ENCODE measurements around the gene ELMO1.

The ELMO1 gene, protein sequence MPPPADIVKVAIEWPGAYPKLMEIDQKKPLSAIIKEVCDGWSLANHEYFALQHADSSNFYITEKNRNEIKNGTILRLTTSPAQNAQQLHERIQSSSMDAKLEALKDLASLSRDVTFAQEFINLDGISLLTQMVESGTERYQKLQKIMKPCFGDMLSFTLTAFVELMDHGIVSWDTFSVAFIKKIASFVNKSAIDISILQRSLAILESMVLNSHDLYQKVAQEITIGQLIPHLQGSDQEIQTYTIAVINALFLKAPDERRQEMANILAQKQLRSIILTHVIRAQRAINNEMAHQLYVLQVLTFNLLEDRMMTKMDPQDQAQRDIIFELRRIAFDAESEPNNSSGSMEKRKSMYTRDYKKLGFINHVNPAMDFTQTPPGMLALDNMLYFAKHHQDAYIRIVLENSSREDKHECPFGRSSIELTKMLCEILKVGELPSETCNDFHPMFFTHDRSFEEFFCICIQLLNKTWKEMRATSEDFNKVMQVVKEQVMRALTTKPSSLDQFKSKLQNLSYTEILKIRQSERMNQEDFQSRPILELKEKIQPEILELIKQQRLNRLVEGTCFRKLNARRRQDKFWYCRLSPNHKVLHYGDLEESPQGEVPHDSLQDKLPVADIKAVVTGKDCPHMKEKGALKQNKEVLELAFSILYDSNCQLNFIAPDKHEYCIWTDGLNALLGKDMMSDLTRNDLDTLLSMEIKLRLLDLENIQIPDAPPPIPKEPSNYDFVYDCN

DNA sequence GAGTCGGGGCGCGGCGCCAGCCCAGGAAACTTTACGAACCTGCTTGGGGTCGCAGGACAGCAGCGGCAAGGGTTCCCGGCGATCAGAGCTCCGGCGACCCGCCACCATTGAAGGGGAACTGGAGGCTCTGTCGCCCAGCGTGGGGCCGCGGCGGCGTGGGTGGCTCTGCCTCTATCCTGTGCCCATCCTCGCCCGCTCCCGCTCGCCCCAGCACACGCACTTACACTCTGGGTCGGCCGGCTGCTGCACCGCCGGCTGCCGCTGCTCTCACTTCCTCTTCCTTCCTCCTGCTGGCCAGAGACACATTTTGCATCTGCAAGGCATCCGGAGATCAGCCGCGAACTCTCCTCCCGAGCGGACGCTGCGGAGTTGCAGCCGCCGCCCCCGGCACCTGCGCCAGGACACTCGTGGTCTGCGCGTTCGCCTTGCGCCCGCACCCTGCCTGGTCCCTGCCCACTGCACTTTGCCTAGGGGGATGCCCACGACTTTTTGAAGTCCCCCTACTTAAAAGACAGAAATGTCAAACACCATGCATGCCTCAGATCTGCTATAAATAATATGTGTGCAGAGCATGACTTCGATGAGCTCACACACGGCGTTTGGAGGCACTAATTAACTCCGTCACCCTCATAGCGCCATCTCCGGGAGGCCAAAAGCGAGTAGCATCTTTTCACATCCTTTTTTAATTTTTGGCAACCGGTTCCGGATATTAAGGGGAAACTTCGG, at the start of gene ELMO1:
Gene ELMO1 (minus strand): TSS at position 229 of the 726 bp plus-strand sequence. CDS start 106,174 bp downstream, outside the sequence.
- peak within 1 kb of the TSS; percentile 3 for H3K9ac ChIP-seq (ENCODE audit: low read length)
- H3K27me3 ChIP-seq (ENCODE audit: control insufficient read depth in 1 of 2, insufficient read depth in 2 of 2, low read length in 2 of 2): peaks cover 0 to 18% of the 10 kb centered on the region in 2 donors
- H3K36me3 ChIP-seq (ENCODE audit: insufficient read depth, low read length): no peaks in the 10 kb centered on the region
- no peaks in the 10 kb centered on the region for H3K9me3 ChIP-seq (ENCODE audit: low read length)
- peak within 1 kb of the TSS; percentile 53 to 58 for H3K4me3 ChIP-seq (ENCODE audit: low read depth in 1 of 2, low read length in 2 of 2)
- no peaks in the 10 kb centered on the region for H3K4me1 ChIP-seq (ENCODE audit: insufficient read depth, low read length)
- peak within 1 kb of the TSS; percentile 57 for H3K27ac ChIP-seq (ENCODE audit: low read depth, low read length)

- no peaks in the 10 kb centered on the region for H3K36me3 ChIP-seq (ENCODE audit: insufficient read depth, low read length)
- H3K4me1 ChIP-seq (ENCODE audit: insufficient read depth, low read length): no peaks in the 10 kb centered on the region
- H3K9ac ChIP-seq (ENCODE audit: low read length): no peak overlapping the region
- H3K27me3 ChIP-seq (ENCODE audit: control insufficient read depth in 1 of 2, insufficient read depth in 2 of 2, low read length in 2 of 2): no peaks in the 10 kb centered on the region
- no peak overlapping the region for H3K27ac ChIP-seq (ENCODE audit: low read depth, low read length)
- H3K4me3 ChIP-seq (ENCODE audit: low read depth in 1 of 2, low read length in 2 of 2): no peak overlapping the region
- no peaks in the 10 kb centered on the region for H3K9me3 ChIP-seq (ENCODE audit: low read length)
Observed at GRCh38 chr7:37497576-37497975, 48.9 kb upstream of the ELMO1 start.

DNA sequence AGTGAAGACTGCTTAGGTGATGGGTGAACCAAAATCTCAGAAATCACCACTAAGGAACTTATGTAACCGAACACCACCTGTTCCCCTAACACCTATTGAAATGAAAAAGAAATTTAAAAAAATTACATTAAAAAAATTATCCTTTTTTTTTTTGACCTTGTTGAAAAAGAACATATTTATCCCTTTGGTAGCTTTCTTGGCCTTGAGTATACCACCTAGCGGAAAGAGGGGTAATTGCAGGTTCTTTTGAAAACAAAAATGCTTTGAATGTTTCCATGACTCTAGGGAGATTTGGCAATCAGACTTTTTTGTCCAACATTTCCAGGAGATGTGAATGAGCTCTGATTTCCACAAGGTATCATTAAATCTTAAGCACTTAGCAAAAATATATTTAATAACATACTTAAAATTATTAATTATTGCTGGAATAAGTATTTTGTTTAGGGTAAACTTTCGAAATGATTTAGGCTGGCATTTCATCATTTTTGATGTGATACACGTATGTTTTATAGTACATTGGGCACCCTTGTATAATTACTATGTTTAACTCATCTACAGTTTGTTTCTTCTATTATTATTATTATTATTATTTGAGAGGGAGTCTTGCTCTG, 47.0 kb upstream of the ELMO1 start:
- Histone ChIP-seq H3K27ac (ENCODE audit: low read depth, low read length) (no peak overlapping the region), H3K9ac (ENCODE audit: low read length) (no peak overlapping the region), H3K27me3 (ENCODE audit: control insufficient read depth in 1 of 2, insufficient read depth in 2 of 2, low read length in 2 of 2) (no peaks in the 10 kb centered on the region), H3K4me3 (ENCODE audit: low read depth in 1 of 2, low read length in 2 of 2) (no peak overlapping the region), H3K9me3 (ENCODE audit: low read length) (no peaks in the 10 kb centered on the region), H3K4me1 (ENCODE audit: insufficient read depth, low read length) (no peaks in the 10 kb centered on the region), H3K36me3 (ENCODE audit: insufficient read depth, low read length) (no peaks in the 10 kb centered on the region)

DNA sequence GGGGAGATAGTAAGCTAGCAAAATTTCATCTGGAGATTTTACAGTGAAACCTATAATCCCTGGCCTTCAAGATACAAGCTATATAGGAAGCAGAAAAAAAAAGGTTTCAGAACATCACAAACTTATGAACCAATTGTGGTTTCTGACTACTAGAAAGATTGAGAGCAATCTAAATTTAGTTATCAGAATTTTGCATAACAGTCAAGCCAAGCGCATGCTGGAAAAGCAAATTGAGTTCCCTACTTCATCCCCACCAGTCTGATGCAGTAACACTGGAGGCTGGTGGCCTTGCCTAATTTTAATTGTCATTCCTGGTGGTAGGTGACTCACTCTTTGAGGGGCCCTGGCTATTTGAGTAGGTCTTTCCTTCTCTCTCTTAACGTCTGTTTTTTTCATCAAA, 46.3 kb upstream of the ELMO1 start:
- Histone ChIP-seq H3K36me3 (ENCODE audit: insufficient read depth, low read length) (no peaks in the 10 kb centered on the region), H3K4me3 (ENCODE audit: low read depth in 1 of 2, low read length in 2 of 2) (no peak overlapping the region), H3K4me1 (ENCODE audit: insufficient read depth, low read length) (no peaks in the 10 kb centered on the region), H3K27me3 (ENCODE audit: control insufficient read depth in 1 of 2, insufficient read depth in 2 of 2, low read length in 2 of 2) (no peaks in the 10 kb centered on the region), H3K9ac (ENCODE audit: low read length) (no peak overlapping the region), H3K9me3 (ENCODE audit: low read length) (no peaks in the 10 kb centered on the region), H3K27ac (ENCODE audit: low read depth, low read length) (no peak overlapping the region)

GRCh38 chr7:37493810-37494209, 45.1 kb upstream of the ELMO1 start:
- H3K9me3 ChIP-seq (ENCODE audit: low read length): no peaks in the 10 kb centered on the region
- no peaks in the 10 kb centered on the region for H3K27me3 ChIP-seq (ENCODE audit: control insufficient read depth in 1 of 2, insufficient read depth in 2 of 2, low read length in 2 of 2)
- H3K36me3 ChIP-seq (ENCODE audit: insufficient read depth, low read length): no peaks in the 10 kb centered on the region
- no peak overlapping the region for H3K27ac ChIP-seq (ENCODE audit: low read depth, low read length)
- H3K4me1 ChIP-seq (ENCODE audit: insufficient read depth, low read length): no peaks in the 10 kb centered on the region
- H3K4me3 ChIP-seq (ENCODE audit: low read depth in 1 of 2, low read length in 2 of 2): no peak overlapping the region
- no peak overlapping the region for H3K9ac ChIP-seq (ENCODE audit: low read length)

GRCh38 chr7:37493123-37493522, 44.5 kb upstream of the ELMO1 start:
- no peaks in the 10 kb centered on the region for H3K36me3 ChIP-seq (ENCODE audit: insufficient read depth, low read length)
- no peak overlapping the region for H3K9ac ChIP-seq (ENCODE audit: low read length)
- H3K4me3 ChIP-seq (ENCODE audit: low read depth in 1 of 2, low read length in 2 of 2): no peak overlapping the region
- no peaks in the 10 kb centered on the region for H3K27me3 ChIP-seq (ENCODE audit: control insufficient read depth in 1 of 2, insufficient read depth in 2 of 2, low read length in 2 of 2)
- H3K27ac ChIP-seq (ENCODE audit: low read depth, low read length): no peak overlapping the region
- no peaks in the 10 kb centered on the region for H3K9me3 ChIP-seq (ENCODE audit: low read length)
- no peaks in the 10 kb centered on the region for H3K4me1 ChIP-seq (ENCODE audit: insufficient read depth, low read length)

DNA sequence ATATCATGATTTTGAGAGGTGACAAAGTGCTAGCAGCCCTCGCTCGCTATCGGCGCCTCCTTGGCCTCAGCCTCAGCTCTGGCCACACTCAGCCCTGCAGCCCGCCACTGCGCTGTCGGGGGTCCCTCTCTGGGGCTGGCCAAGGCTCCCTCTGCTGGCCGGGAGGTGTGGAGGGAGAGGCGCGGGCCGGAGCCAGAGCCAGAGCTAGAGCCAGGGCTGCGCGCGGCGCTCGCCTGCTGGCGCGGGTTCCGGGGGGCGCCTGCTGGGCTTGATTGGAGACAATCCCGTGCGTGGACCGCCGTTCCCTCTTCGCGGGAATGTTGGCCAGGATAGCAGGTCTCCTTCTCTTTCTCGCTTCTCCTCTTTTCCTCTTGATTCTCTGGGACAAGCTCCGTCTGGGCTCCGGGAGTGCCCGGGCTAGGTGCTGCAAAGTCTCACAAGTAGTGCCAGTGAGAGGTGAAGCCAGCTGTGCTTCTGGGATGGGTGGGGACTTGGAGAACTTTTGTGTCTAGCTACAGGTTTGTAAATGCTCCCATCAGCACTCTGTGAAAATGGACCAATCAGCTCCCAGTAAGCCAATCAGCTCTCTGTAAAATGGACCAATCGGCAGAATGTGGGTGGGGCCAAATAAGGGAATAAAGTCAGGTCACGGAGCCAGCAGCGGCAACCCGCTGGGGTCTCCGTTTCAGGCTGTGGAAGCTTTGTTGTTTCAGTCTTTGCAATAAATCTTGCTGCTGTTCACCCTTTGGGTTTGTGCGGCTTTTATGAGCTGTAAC, 43.4 kb upstream of the ELMO1 start:
- no peak overlapping the region for H3K9ac ChIP-seq (ENCODE audit: low read length)
- no peak overlapping the region for H3K4me3 ChIP-seq (ENCODE audit: low read depth in 1 of 2, low read length in 2 of 2)
- no peaks in the 10 kb centered on the region for H3K4me1 ChIP-seq (ENCODE audit: insufficient read depth, low read length)
- H3K27me3 ChIP-seq (ENCODE audit: control insufficient read depth in 1 of 2, insufficient read depth in 2 of 2, low read length in 2 of 2): no peaks in the 10 kb centered on the region
- no peaks in the 10 kb centered on the region for H3K36me3 ChIP-seq (ENCODE audit: insufficient read depth, low read length)
- H3K27ac ChIP-seq (ENCODE audit: low read depth, low read length): no peak overlapping the region
- no peaks in the 10 kb centered on the region for H3K9me3 ChIP-seq (ENCODE audit: low read length)

DNA sequence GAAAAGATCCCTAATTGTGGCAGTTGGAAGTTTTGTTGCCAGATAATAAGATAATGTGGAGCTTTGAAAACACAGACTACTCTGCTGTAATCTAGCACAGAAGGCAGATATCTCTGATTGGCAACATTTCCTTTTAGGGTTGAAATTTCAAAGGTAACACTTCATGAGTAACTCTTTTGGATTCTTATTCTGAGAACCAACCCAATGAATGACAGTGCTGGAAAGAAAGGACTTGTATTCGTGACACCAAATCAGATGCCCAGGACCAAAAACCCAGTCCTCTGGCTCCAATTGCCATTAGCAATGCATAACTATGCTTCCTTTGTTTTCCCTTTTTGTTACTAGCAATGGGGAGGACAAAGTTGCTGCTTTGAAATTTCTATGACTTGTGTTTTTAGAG, 41.0 kb upstream of the ELMO1 start:
- Histone ChIP-seq H3K27me3 (ENCODE audit: control insufficient read depth in 1 of 2, insufficient read depth in 2 of 2, low read length in 2 of 2) (no peaks in the 10 kb centered on the region), H3K4me1 (ENCODE audit: insufficient read depth, low read length) (no peaks in the 10 kb centered on the region), H3K36me3 (ENCODE audit: insufficient read depth, low read length) (no peaks in the 10 kb centered on the region), H3K27ac (ENCODE audit: low read depth, low read length) (no peak overlapping the region), H3K9ac (ENCODE audit: low read length) (no peak overlapping the region), H3K9me3 (ENCODE audit: low read length) (no peaks in the 10 kb centered on the region), H3K4me3 (ENCODE audit: low read depth in 1 of 2, low read length in 2 of 2) (no peak overlapping the region)

GRCh38 chr7:37488163-37488764, 39.6 kb upstream of the ELMO1 start:
- Histone ChIP-seq H3K9me3 (ENCODE audit: low read length) (no peaks in the 10 kb centered on the region), H3K9ac (ENCODE audit: low read length) (no peak overlapping the region), H3K27ac (ENCODE audit: low read depth, low read length) (no peak overlapping the region), H3K36me3 (ENCODE audit: insufficient read depth, low read length) (no peaks in the 10 kb centered on the region), H3K4me1 (ENCODE audit: insufficient read depth, low read length) (no peaks in the 10 kb centered on the region), H3K27me3 (ENCODE audit: control insufficient read depth in 1 of 2, insufficient read depth in 2 of 2, low read length in 2 of 2) (no peaks in the 10 kb centered on the region), H3K4me3 (ENCODE audit: low read depth in 1 of 2, low read length in 2 of 2) (no peak overlapping the region)

GRCh38 chr7:37484426-37485073, 35.9 kb upstream of the ELMO1 start:
- Histone ChIP-seq H3K9ac (ENCODE audit: low read length) (no peak overlapping the region), H3K27me3 (ENCODE audit: control insufficient read depth in 1 of 2, insufficient read depth in 2 of 2, low read length in 2 of 2) (no peaks in the 10 kb centered on the region), H3K36me3 (ENCODE audit: insufficient read depth, low read length) (no peaks in the 10 kb centered on the region), H3K4me3 (ENCODE audit: low read depth in 1 of 2, low read length in 2 of 2) (no peak overlapping the region), H3K9me3 (ENCODE audit: low read length) (no peaks in the 10 kb centered on the region), H3K27ac (ENCODE audit: low read depth, low read length) (no peak overlapping the region), H3K4me1 (ENCODE audit: insufficient read depth, low read length) (no peaks in the 10 kb centered on the region)

Data from muscle layer of colon (tissue), 2 donors.